ENCODE data around the gene MCOLN2.

Gene MCOLN2

DNA sequence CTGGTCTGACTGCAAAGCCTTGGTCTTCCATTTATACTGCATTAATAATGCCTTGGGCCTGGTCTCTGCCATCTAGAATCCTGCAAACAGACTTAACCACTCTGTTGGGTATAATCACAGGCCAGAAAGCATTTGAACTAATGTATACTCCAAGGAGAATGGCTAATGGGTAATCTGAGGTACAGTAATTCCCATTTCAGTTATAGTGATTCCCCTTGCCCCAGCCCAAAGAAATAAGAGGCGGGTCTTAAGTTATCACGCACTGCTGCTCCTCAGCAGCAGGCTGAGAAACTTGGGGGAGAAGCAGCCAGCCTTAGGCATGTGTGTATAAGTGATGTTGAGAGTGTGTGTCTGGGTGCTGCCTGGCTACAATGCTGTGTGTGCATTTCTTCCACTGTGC lies 106.3 kb downstream of the MCOLN2 start:
- no peak for DNase-seq

DNA sequence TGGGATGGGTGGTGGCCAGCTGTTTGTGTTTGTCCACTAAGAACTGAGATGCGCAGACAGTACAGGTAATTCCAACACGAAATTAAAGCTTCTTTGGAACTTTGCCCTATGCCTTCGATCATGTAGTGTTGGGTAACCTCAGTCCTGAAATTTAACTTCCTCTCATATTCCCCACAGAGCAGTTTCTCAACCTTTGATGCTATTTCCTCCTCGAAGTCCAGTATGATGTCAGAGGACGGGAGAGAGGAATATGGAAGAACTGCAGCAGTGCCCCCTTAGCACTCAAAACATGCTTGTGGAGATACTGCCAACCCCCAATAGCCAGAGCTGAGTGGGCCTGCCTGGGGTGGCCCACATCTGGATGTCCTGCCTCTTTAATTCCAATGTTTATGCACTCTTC lies 107.5 kb downstream of the MCOLN2 start:
- DNase-seq, result no peak

DNA sequence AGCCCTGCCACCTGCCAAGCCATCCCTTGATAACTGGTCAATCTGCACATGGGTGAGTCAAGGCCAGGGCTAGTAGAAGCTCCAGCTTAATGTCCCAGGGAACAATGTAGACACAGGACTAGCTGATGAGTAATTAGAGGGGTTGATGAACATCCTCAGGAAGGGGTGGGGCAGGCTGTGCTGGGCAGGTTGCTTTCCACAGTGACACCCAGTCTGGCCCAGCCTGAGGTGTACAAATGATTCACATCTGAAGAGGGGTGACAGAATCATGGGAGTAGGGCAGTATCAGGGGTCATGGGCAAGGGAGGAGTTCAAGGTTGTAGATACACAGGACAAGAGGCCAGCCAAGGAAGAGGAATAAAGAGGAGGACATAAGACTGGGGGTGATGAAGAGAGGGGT lies 108.2 kb downstream of the MCOLN2 start:
- DNase-seq, result no peak

DNA sequence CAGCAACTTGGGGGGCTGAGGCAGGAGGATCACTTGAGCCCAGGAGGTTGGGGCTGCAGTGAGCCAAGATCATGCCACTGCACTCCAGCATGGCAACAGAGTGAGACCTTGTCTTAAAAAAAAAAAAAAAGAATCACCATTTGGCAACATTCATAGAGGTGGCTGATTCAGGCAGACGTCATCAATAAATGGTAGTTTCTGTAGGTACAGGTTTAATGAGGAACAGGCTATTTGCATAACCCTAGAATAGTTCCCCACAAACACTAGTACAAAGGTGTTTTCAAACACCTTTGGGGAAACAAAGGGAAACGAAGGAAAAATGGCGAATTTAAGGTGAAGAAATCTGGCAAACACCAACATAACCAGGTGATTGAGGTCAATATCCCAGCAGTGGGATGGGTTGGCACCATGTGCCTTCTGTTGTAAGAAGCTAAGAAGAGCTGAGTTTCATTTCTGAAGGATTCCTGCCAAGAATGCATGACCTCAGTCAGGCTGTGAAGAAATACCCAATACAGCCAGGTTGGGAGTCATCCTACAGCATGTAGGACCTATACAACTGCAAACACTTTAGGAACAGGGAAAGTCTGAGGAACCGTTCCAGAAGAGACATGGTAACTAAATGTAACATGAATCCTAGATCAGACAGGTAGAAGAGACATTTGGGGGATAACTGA lies 109.5 kb downstream of the MCOLN2 start:
- DNase-seq, result no peak

DNA sequence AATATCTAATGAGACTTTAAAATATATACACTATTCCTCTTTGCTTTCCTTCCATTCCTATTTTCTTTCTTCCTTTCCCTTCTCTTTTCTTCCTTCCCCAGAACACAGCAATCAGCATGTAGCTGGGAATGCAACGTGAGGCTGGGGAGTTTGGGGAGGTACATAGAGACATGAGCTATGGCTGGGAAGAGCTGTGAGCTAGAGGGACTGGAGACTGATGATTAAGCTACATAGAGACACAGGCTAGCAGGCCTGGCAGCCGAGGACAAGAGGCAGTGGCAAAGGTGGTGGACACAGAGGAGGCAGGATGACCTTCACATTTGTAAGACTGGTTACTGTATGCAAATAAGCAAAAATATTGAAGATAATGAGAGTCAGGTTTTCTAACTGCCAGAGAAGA lies 111.4 kb downstream of the MCOLN2 start:
- DNase-seq, result no peak

DNA sequence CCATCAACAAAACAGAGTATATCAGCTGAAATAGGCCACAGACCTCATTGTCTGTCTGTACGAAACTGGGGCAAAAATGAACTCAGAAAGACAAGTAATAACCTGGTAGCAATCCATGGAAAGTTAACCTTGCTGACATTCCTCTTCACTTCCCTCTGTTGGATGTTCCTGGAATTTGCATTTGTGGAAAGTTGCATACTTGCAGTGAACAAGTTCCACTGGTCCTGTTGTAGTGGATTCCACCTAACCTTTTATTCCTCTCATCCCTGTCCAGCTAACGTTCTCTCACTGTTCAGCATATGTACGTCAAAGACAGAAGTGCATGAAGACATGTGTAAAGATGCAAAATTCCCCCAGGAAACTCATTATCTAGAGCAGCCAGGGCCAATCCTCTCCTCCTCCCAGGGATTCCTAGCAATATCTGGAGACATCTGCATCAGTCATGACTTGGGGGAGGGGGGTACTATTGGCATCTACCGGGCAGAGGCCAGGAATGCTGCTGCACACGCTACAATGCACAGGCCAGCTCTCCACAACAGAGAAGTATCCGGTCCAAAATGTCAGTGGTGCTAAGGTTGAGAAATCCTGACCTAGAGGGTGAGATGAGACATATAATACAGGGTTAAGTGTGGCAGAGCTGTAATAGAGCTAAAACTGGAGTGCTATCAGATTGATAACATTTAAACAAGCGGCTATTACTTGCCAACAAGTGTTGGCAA lies 112.1 kb downstream of the MCOLN2 start:
- no peak for DNase-seq

DNA sequence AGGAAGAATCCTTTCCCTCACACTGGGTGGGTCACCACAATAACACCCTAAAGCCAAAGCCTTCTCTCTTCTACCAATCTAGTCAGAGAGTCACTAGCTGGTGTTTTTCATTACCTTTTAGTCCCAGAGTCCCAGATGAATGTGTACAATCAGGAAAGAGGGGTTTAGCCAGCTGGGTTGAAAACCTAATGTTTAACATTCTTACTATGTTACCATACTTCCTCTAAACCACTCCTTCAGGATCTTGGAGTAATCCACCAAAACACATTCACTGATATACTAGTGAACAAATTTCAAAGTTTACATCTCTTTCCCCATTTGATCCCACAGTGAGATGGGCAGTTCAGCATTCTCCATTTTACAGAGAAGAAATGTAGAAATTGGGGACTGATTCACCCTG lies 113.6 kb downstream of the MCOLN2 start:
- no peak for DNase-seq

DNA sequence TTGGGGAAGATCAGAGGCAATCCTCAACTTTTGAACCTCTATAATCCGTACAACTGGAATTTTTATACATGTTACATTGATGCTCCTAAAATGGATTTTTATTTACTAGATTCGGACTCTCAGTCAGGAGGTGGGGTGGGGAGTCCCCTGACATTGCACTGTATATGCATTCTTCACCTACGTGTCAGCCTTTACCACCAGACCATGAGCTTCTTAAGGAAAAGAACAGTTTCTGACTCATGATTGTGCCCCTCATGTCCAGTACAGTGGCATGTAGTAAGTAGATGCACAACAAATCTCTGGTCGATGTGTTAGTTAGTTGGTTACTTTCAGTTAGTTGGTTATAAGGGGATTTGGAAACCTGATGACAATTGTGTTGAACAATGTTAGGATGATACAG lies 119.3 kb downstream of the MCOLN2 start:
- no peak for DNase-seq

DNA sequence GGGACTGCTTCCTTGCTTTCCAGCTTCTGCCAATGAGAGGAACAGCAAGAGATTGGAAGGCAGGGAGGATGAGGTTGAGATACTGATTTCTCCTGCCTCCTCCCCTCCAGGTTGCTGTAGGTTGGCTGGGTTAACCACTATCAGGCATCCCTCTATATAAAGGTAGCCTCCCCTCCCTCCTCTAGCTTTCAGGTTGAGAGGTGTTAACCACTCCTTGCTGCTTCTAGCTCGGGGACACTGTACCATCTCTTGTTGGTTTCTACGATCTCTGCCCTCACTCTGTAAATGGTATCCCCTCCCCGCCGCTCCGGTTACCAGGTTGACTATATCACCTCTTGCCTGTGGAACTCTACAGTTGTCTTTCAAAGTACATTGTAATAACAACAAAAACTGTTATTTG lies 120.6 kb downstream of the MCOLN2 start:
- DNase-seq, result no peak
